ENCODE measurements around the gene BAZ2B. TPM values are rescaled to one million over a fixed set of nuclear protein-coding genes. Genes with fewer than 3 reads are reported as not detected.
"Not testable (repeated sequence)": the region's sequence is repeated elsewhere in the genome, so short reads cannot be mapped to it uniquely, and the experiment has no call there.

The BAZ2B gene
- total RNA-seq, 2 donors from 2014 or later, result 60.8 to 84.5 TPM

GRCh38 chr2:159633219-159633618 is 16.9 kb upstream of the BAZ2B start:
- intact Hi-C loops (cut with DNase I), result no loop called here
- no peak overlapping the region for H3K4me3 ChIP-seq
- H3K27ac ChIP-seq, result no peak overlapping the region
- 96% methylated on average over 2 of the region's 2 CpGs for WGBS
- DNase-seq (ENCODE audit: low spot score), result no peak
- H3K27me3 ChIP-seq (replicated peaks; ENCODE audit: insufficient read depth), result no peaks in the 10 kb centered on the region
- TF ChIP-seq POLR2A (IDR thresholded peaks at IDR 0.05), result no peak
- TF ChIP-seq, protein P1, sequence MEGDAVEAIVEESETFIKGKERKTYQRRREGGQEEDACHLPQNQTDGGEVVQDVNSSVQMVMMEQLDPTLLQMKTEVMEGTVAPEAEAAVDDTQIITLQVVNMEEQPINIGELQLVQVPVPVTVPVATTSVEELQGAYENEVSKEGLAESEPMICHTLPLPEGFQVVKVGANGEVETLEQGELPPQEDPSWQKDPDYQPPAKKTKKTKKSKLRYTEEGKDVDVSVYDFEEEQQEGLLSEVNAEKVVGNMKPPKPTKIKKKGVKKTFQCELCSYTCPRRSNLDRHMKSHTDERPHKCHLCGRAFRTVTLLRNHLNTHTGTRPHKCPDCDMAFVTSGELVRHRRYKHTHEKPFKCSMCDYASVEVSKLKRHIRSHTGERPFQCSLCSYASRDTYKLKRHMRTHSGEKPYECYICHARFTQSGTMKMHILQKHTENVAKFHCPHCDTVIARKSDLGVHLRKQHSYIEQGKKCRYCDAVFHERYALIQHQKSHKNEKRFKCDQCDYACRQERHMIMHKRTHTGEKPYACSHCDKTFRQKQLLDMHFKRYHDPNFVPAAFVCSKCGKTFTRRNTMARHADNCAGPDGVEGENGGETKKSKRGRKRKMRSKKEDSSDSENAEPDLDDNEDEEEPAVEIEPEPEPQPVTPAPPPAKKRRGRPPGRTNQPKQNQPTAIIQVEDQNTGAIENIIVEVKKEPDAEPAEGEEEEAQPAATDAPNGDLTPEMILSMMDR (IDR thresholded peaks at IDR 0.05), result no peak
- TF ChIP-seq POLR2AphosphoS5 (IDR thresholded peaks at IDR 0.05), result no peak
- H3K36me3 ChIP-seq, result no peaks in the 10 kb centered on the region
- H3K9me3 ChIP-seq, result no peaks in the 10 kb centered on the region
- no peaks in the 10 kb centered on the region for H3K4me1 ChIP-seq (replicated peaks)

GRCh38 chr2:159625628-159626027 is 9.3 kb upstream of the BAZ2B start:
- WGBS, result 95% methylated on average over 2 of the region's 2 CpGs
- not testable (repeated sequence) for DNase-seq (ENCODE audit: low spot score)

DNA sequence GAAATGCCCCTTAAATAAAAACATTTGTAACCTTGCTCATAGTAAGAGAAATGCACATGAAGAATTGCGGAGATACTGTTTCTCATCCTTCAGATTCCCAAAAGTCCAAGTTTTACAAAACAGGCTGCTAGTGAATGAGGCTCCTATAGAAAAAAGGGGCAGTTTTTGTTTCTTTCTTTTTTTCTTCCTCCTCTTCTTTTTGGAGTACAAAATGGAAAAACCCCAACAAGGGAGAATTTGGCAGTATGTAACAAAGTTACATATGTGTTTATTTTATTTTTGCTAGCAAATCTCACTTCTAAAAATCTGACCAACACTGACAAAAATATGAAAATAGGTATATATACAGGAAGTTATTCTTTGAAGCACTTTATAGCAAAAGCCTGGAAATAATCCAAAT is 7.1 kb upstream of the BAZ2B start:
- H3K27ac ChIP-seq, result no peak overlapping the region
- TF ChIP-seq POLR2A (IDR thresholded peaks at IDR 0.05) (no peak), POLR2AphosphoS5 (IDR thresholded peaks at IDR 0.05) (no peak)
- TF ChIP-seq, protein P1 (IDR thresholded peaks at IDR 0.05), result no peak
- no peak for DNase-seq (ENCODE audit: low spot score)
- WGBS, result 97% methylated on average over 1 of the region's 1 CpG
- H3K4me3 ChIP-seq, result no peak overlapping the region
- no peaks in the 10 kb centered on the region for H3K4me1 ChIP-seq (replicated peaks)
- no peaks in the 10 kb centered on the region for H3K36me3 ChIP-seq
- intact Hi-C loops (cut with DNase I), result no loop called here
- H3K9me3 ChIP-seq, result no peaks in the 10 kb centered on the region
- no peaks in the 10 kb centered on the region for H3K27me3 ChIP-seq (replicated peaks; ENCODE audit: insufficient read depth)

More at GRCh38 chr2:159625628-159626027, 9.3 kb upstream of the BAZ2B start:
- H3K4me1 ChIP-seq (replicated peaks); H3K36me3 ChIP-seq; intact Hi-C loops (cut with DNase I); H3K9me3 ChIP-seq; H3K27me3 ChIP-seq (replicated peaks; ENCODE audit: insufficient read depth); H3K27ac ChIP-seq; H3K4me3 ChIP-seq: not testable (repeated sequence)

- 93% methylated on average over 2 of the region's 2 CpGs for WGBS
- H3K4me1 ChIP-seq (replicated peaks), result no peaks in the 10 kb centered on the region
- no peak overlapping the region for H3K27ac ChIP-seq
- no peak for TF ChIP-seq POLR2AphosphoS5 (IDR thresholded peaks at IDR 0.05)
- no peak for TF ChIP-seq POLR2A (IDR thresholded peaks at IDR 0.05)
- TF ChIP-seq, protein P1 (IDR thresholded peaks at IDR 0.05), result no peak
- no peaks in the 10 kb centered on the region for H3K9me3 ChIP-seq
- intact Hi-C loops (cut with DNase I), result no loop called here
- DNase-seq (ENCODE audit: low spot score), result no peak
- no peak overlapping the region for H3K4me3 ChIP-seq
- no peaks in the 10 kb centered on the region for H3K27me3 ChIP-seq (replicated peaks; ENCODE audit: insufficient read depth)
- no peaks in the 10 kb centered on the region for H3K36me3 ChIP-seq
These were observed 6.6 kb upstream of the BAZ2B start for GRCh38 chr2:159622966-159623365.

- H3K4me3 ChIP-seq, result no peak overlapping the region
- TF ChIP-seq POLR2AphosphoS5 (IDR thresholded peaks at IDR 0.05) (no peak), POLR2A (IDR thresholded peaks at IDR 0.05) (no peak)
- TF ChIP-seq, protein P1 (IDR thresholded peaks at IDR 0.05), result no peak
These were observed 4.4 kb upstream of the BAZ2B start for GRCh38 chr2:159620796-159621195.

More at GRCh38 chr2:159620796-159621195, 4.4 kb upstream of the BAZ2B start:
- WGBS, result 81% methylated on average over 2 of the region's 2 CpGs
- Histone ChIP-seq H3K4me1 (replicated peaks) (no peaks in the 10 kb centered on the region), H3K36me3 (no peaks in the 10 kb centered on the region), H3K27me3 (replicated peaks; ENCODE audit: insufficient read depth) (no peaks in the 10 kb centered on the region), H3K27ac (no peak overlapping the region), H3K9me3 (no peaks in the 10 kb centered on the region)
- no peak for DNase-seq (ENCODE audit: low spot score)
- intact Hi-C loops (cut with DNase I), result no loop called here
